Measurements from ENCODE around the gene KIRREL3.

- TF ChIP-seq ZNF395 (CRISPR knock-in tag; IDR thresholded peaks at IDR 0.05) (no peak), JUN (IDR thresholded peaks at IDR 0.05; ENCODE audit: borderline replicate concordance, low read depth, low read length) (no peak), JUN (CRISPR knock-in tag; IDR thresholded peaks at IDR 0.05; ENCODE audit: borderline replicate concordance) (no peak), MAFF (IDR thresholded peaks at IDR 0.05; ENCODE audit: low read length) (no peak), RB1 (IDR thresholded peaks at IDR 0.05; ENCODE audit: low read depth) (no peak), CEBPZ (IDR thresholded peaks at IDR 0.05; ENCODE audit: borderline replicate concordance, low read depth, low read length) (no peak), EZH2 (IDR thresholded peaks at IDR 0.05; ENCODE audit: borderline replicate concordance, low read depth, low read length) (no peak), CTBP1 (IDR thresholded peaks at IDR 0.05; ENCODE audit: borderline replicate concordance) (no peak), YY1 (IDR thresholded peaks at IDR 0.05; ENCODE audit: borderline replicate concordance in 1 of 3, control insufficient read depth in 1 of 3, extremely low read depth in 1 of 3, insufficient read depth in 3 of 3, insufficient read length in 1 of 3, insufficient replicate concordance in 2 of 3, low read depth in 1 of 3, low read length in 2 of 3) (no peak)
- TF ChIP-seq, protein P1, sequence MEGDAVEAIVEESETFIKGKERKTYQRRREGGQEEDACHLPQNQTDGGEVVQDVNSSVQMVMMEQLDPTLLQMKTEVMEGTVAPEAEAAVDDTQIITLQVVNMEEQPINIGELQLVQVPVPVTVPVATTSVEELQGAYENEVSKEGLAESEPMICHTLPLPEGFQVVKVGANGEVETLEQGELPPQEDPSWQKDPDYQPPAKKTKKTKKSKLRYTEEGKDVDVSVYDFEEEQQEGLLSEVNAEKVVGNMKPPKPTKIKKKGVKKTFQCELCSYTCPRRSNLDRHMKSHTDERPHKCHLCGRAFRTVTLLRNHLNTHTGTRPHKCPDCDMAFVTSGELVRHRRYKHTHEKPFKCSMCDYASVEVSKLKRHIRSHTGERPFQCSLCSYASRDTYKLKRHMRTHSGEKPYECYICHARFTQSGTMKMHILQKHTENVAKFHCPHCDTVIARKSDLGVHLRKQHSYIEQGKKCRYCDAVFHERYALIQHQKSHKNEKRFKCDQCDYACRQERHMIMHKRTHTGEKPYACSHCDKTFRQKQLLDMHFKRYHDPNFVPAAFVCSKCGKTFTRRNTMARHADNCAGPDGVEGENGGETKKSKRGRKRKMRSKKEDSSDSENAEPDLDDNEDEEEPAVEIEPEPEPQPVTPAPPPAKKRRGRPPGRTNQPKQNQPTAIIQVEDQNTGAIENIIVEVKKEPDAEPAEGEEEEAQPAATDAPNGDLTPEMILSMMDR (IDR thresholded peaks at IDR 0.05 in 2 of 3, conservative IDR thresholded peaks at IDR 0.05 in 1 of 3; ENCODE audit: insufficient read depth in 2 of 3, low read depth in 1 of 3, low read length in 3 of 3) = no peak
- TF ChIP-seq, protein P2, sequence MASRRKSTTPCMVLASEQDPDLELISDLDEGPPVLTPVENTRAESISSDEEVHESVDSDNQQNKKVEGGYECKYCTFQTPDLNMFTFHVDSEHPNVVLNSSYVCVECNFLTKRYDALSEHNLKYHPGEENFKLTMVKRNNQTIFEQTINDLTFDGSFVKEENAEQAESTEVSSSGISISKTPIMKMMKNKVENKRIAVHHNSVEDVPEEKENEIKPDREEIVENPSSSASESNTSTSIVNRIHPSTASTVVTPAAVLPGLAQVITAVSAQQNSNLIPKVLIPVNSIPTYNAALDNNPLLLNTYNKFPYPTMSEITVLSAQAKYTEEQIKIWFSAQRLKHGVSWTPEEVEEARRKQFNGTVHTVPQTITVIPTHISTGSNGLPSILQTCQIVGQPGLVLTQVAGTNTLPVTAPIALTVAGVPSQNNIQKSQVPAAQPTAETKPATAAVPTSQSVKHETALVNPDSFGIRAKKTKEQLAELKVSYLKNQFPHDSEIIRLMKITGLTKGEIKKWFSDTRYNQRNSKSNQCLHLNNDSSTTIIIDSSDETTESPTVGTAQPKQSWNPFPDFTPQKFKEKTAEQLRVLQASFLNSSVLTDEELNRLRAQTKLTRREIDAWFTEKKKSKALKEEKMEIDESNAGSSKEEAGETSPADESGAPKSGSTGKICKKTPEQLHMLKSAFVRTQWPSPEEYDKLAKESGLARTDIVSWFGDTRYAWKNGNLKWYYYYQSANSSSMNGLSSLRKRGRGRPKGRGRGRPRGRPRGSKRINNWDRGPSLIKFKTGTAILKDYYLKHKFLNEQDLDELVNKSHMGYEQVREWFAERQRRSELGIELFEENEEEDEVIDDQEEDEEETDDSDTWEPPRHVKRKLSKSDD (conservative IDR thresholded peaks at IDR 0.05; ENCODE audit: low read length) = no peak
Measured at GRCh38 chr11:126546694-126547093, 453.9 kb downstream of the KIRREL3 start.

Measured in K562 (cell line).